Islet precursor cell (in vitro differentiated cells): ENCODE measurements around the gene ZNF618.
A peak's percentile ranks its signal among the peaks of the same experiment; 100 is the strongest.
"Not testable (repeated sequence)": the region's sequence is repeated elsewhere in the genome, so short reads cannot be mapped to it uniquely, and the experiment has no call there.

Experiments
- DNase-seq: peaks from one replicate; pipeline ENCODE4 v3.0.0-alpha.2; 2018

Gene ZNF618

GRCh38 chr9:113990975-113991471 lies 114.9 kb downstream of the ZNF618 start:
- no peak for DNase-seq

GRCh38 chr9:113991714-113992113 lies 115.6 kb downstream of the ZNF618 start:
- DNase-seq: no peak

- DNase-seq: no peak
These were observed 116.3 kb downstream of the ZNF618 start for GRCh38 chr9:113992276-113992951.

- DNase-seq: no peak
These were observed 116.9 kb downstream of the ZNF618 start for GRCh38 chr9:113992994-113993393.

- DNase-seq: no peak
These were observed 117.9 kb downstream of the ZNF618 start for GRCh38 chr9:113993838-113994540.

GRCh38 chr9:113995401-113995800 lies 119.3 kb downstream of the ZNF618 start:
- no peak for DNase-seq

- peak; percentile 37 for DNase-seq
These were observed 119.9 kb downstream of the ZNF618 start for GRCh38 chr9:113995963-113996362.

GRCh38 chr9:113996531-113997001 lies 120.5 kb downstream of the ZNF618 start:
- DNase-seq: peak; percentile 32

GRCh38 chr9:113997064-113997463 lies 121.0 kb downstream of the ZNF618 start:
- not testable (repeated sequence) for DNase-seq

GRCh38 chr9:113997610-113998009 lies 121.5 kb downstream of the ZNF618 start:
- peak; percentile 35 for DNase-seq

- no peak for DNase-seq
These were observed 122.0 kb downstream of the ZNF618 start for GRCh38 chr9:113998114-113998513.

GRCh38 chr9:113998525-113999255 lies 122.6 kb downstream of the ZNF618 start:
- peak; percentile 53 for DNase-seq

- peak; percentile 45 for DNase-seq
These were observed 123.3 kb downstream of the ZNF618 start for GRCh38 chr9:113999256-114000062.

- DNase-seq: no peak
These were observed 124.0 kb downstream of the ZNF618 start for GRCh38 chr9:114000063-114000454.

- peak; percentile 44 for DNase-seq
These were observed 124.7 kb downstream of the ZNF618 start for GRCh38 chr9:114000671-114001409.

- DNase-seq: no peak
These were observed 125.2 kb downstream of the ZNF618 start for GRCh38 chr9:114001410-114001685.

GRCh38 chr9:114001794-114002261 lies 125.7 kb downstream of the ZNF618 start:
- DNase-seq: peak; percentile 37

- peak; percentile 46 for DNase-seq
These were observed 126.3 kb downstream of the ZNF618 start for GRCh38 chr9:114002271-114002985.

GRCh38 chr9:114002986-114003350 lies 126.9 kb downstream of the ZNF618 start:
- peak; percentile 41 for DNase-seq

GRCh38 chr9:114003351-114003750 lies 127.2 kb downstream of the ZNF618 start:
- DNase-seq: peak; percentile 41

- DNase-seq: no peak
These were observed 127.6 kb downstream of the ZNF618 start for GRCh38 chr9:114003758-114004157.
